ENCODE data around the gene MYO5C. TPM values are rescaled to one million over a fixed set of nuclear protein-coding genes. Genes with fewer than 3 reads are reported as not detected.
A peak's percentile ranks its signal among the peaks of the same experiment; 100 is the strongest.

The MYO5C gene
- total RNA-seq, 3 donors from 2014 or later: 16.6 to 71.3 (median 51.5) TPM

- TF ChIP-seq POLR2A (IDR thresholded peaks at IDR 0.05) (no peak), CTCF (IDR thresholded peaks at IDR 0.05) (no peak), POLR2AphosphoS5 (IDR thresholded peaks at IDR 0.05) (no peak)
- no peaks in the 10 kb centered on the region for H3K36me3 ChIP-seq
- H3K27me3 ChIP-seq: no peaks in the 10 kb centered on the region
- no peak for DNase-seq (ENCODE audit: low spot score in 2 of 2)
- H3K4me1 ChIP-seq: no peaks in the 10 kb centered on the region
- no peak overlapping the region for H3K4me3 ChIP-seq
- intact Hi-C loops (cut with DNase I; ENCODE audit: low total_unique reads): no loop called here
- no peak overlapping the region for H3K27ac ChIP-seq
- H3K9me3 ChIP-seq: no peaks in the 10 kb centered on the region
These were observed 65.5 kb downstream of the MYO5C start for GRCh38 chr15:52230073-52230472.

DNA sequence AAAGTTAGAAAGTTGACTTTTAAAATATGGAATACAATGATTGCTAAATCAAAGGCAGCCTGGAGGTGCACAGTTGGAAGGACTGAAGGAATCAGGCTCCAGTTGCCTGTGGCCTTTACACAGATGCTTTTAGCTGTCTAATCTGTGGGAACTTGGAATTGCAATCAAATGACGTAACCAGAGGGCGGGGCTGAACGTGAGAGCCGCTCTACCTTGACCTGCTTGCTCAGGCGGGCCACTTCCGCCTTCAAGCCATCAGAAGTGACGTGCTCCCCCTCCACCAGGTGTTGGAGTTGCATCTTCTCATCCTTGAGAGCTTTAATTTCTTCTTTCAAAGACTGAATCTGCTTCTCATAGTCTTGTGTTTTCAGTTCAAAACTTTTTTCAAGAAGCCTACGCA lies 66.7 kb downstream of the MYO5C start:
- H3K4me1 ChIP-seq: no peaks in the 10 kb centered on the region
- no peak overlapping the region for H3K27ac ChIP-seq
- H3K36me3 ChIP-seq: no peaks in the 10 kb centered on the region
- H3K4me3 ChIP-seq: no peak overlapping the region
- no peaks in the 10 kb centered on the region for H3K27me3 ChIP-seq
- DNase-seq (ENCODE audit: low spot score in 2 of 2): no peak
- intact Hi-C loops (cut with DNase I; ENCODE audit: low total_unique reads): no loop called here
- no peaks in the 10 kb centered on the region for H3K9me3 ChIP-seq
- TF ChIP-seq CTCF (IDR thresholded peaks at IDR 0.05): no peak
- no peak for TF ChIP-seq POLR2AphosphoS5 (IDR thresholded peaks at IDR 0.05)
- TF ChIP-seq POLR2A (IDR thresholded peaks at IDR 0.05): no peak

- intact Hi-C loops (cut with DNase I; ENCODE audit: low total_unique reads): no loop called here
- DNase-seq (ENCODE audit: low spot score in 2 of 2): peak in 1 of 2 donors; percentile 60
- no peaks in the 10 kb centered on the region for H3K4me1 ChIP-seq
These were observed 68.1 kb downstream of the MYO5C start for GRCh38 chr15:52227456-52227855.

DNA sequence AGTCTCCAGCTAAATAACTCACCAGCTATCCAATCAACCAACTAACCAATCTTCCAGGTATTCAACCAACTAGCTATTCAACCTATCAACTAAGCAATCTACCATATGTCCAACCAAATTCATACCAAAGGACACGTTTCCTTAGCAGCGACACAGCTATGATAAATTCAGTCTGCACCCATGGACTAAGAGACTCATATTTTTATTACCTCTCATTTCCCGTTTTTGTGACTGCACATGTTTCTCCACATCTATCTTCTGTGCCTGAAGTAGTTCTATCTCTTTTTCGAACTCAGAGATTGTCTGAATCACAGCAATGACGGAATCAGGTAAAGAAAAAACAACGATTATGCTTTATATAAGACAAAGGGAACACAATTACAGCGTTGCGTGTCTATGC lies 70.4 kb downstream of the MYO5C start:
- intact Hi-C loops (cut with DNase I; ENCODE audit: low total_unique reads): no loop called here
- no peaks in the 10 kb centered on the region for H3K36me3 ChIP-seq
- no peak for DNase-seq (ENCODE audit: low spot score in 2 of 2)

More at GRCh38 chr15:52227456-52227855, 68.1 kb downstream of the MYO5C start:
- Histone ChIP-seq H3K36me3 (no peaks in the 10 kb centered on the region), H3K27me3 (no peaks in the 10 kb centered on the region), H3K9me3 (no peaks in the 10 kb centered on the region), H3K27ac (no peak overlapping the region), H3K4me3 (no peak overlapping the region)
- TF ChIP-seq POLR2AphosphoS5 (IDR thresholded peaks at IDR 0.05) (no peak), CTCF (IDR thresholded peaks at IDR 0.05) (peak; percentile 40 to 65 (median 64)), POLR2A (IDR thresholded peaks at IDR 0.05) (no peak)

DNA sequence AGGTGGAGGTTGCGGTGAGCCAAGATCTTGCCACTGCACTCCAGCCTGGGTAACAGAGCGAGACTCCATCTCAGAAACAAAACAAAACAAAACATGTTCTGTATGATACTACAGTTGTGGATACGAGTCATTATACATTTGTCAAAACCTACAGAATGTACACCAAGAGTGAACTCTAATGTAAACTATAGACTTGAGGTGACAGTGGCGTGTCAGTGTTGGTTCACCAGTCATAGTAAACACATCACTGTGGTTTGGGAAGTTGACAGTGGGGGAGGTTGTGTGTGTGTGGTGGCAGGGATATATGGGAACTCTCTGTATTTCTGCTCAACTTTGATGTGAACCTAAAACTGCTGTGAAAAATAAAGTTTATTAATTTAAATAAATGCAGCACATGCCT lies 71.4 kb downstream of the MYO5C start:
- Histone ChIP-seq H3K27me3 (no peaks in the 10 kb centered on the region), H3K27ac (no peak overlapping the region), H3K4me1 (no peaks in the 10 kb centered on the region), H3K9me3 (no peaks in the 10 kb centered on the region), H3K36me3 (no peaks in the 10 kb centered on the region), H3K4me3 (no peak overlapping the region)
- intact Hi-C loops (cut with DNase I; ENCODE audit: low total_unique reads): no loop called here
- no peak for TF ChIP-seq POLR2A (IDR thresholded peaks at IDR 0.05)
- no peak for TF ChIP-seq POLR2AphosphoS5 (IDR thresholded peaks at IDR 0.05)
- no peak for DNase-seq (ENCODE audit: low spot score in 2 of 2)

More for the DNA sequence above, 70.4 kb downstream of the MYO5C start:
- Histone ChIP-seq H3K4me1 (no peaks in the 10 kb centered on the region), H3K4me3 (no peak overlapping the region), H3K9me3 (no peaks in the 10 kb centered on the region), H3K27me3 (no peaks in the 10 kb centered on the region), H3K27ac (no peak overlapping the region)
- TF ChIP-seq POLR2AphosphoS5 (IDR thresholded peaks at IDR 0.05) (no peak), POLR2A (IDR thresholded peaks at IDR 0.05) (no peak), CTCF (IDR thresholded peaks at IDR 0.05) (no peak)

DNA sequence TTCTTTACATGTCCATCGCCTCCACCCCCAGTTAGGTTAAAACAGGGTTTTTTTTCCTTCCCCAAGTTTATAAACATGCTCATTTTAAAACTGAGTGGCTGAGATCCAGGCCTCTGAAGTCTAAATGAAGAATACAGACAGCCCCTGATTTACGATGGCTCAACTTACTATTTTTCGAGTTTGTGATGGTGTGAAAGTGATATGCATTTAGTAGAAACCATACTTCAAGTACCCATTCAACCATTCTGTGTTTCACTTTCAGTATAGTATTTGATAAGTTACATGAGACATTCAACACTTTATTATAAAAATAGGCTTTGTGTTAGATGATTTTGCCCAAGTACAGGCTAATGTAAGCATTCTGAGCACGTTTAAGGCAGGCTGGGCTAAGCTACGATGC lies 73.9 kb downstream of the MYO5C start:
- H3K4me3 ChIP-seq: no peak overlapping the region
- H3K4me1 ChIP-seq: no peaks in the 10 kb centered on the region
- DNase-seq (ENCODE audit: low spot score in 2 of 2): no peak
- no peaks in the 10 kb centered on the region for H3K36me3 ChIP-seq
- no peak overlapping the region for H3K27ac ChIP-seq
- no peaks in the 10 kb centered on the region for H3K9me3 ChIP-seq
- H3K27me3 ChIP-seq: no peaks in the 10 kb centered on the region
- intact Hi-C loops (cut with DNase I; ENCODE audit: low total_unique reads): no loop called here
- no peak for TF ChIP-seq POLR2AphosphoS5 (IDR thresholded peaks at IDR 0.05)
- TF ChIP-seq POLR2A (IDR thresholded peaks at IDR 0.05): no peak

Measured in breast epithelium (tissue), 4 donors.